22Rv1 (cell line): Measurements from ENCODE around the gene GARNL3.

Source experiments
- ZFX ChIP-seq: fragments of 450-650 bp; IDR thresholded peaks from 2 replicates; pipeline ENCODE4 v1.6.1; 2017; ENCODE audit warnings: antibody characterized with exemption, borderline replicate concordance
- TF ChIP-seq, protein P1 (sequence below): fragments of 450-650 bp; IDR thresholded peaks from 2 replicates; pipeline ENCODE4 v1.5.1; 2017; ENCODE audit warnings: mild to moderate bottlenecking

DNA sequence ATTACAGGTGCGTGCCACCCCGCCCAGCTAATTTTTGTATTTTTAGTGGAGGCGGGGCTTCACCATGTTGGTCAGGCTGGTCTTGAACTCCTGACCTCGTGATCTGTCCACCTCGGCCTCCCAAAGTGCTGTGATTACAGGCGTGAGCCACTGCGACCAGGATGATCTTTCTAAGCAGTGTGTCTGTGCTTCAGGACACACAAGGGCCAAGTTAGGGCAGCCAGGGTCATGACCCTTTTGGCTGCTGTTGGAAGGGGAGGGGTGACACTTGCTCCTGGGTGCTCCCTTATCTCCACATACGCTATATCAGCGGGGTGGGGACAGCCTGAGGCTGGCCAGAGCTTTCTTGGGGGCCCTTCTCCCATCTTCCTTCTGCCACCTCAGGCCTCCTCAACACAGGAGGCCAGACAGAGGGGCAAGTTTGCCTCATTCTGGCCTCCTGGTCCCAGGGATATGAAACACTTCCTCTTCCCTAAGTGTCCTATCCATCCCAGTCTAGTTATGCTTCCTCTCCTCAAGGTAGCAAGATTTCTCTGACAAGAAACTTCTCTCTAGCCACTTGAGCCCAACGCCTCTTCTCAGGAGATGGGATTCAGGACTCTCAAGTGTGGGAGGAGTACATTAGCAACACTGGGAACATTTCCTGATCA is 157.7 kb downstream of the GARNL3 start:
- TF ChIP-seq, protein P1, sequence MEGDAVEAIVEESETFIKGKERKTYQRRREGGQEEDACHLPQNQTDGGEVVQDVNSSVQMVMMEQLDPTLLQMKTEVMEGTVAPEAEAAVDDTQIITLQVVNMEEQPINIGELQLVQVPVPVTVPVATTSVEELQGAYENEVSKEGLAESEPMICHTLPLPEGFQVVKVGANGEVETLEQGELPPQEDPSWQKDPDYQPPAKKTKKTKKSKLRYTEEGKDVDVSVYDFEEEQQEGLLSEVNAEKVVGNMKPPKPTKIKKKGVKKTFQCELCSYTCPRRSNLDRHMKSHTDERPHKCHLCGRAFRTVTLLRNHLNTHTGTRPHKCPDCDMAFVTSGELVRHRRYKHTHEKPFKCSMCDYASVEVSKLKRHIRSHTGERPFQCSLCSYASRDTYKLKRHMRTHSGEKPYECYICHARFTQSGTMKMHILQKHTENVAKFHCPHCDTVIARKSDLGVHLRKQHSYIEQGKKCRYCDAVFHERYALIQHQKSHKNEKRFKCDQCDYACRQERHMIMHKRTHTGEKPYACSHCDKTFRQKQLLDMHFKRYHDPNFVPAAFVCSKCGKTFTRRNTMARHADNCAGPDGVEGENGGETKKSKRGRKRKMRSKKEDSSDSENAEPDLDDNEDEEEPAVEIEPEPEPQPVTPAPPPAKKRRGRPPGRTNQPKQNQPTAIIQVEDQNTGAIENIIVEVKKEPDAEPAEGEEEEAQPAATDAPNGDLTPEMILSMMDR, result no peak
- no peak for TF ChIP-seq ZFX
